ENCODE data around the gene KRT79.

- TF ChIP-seq EP300 (IDR thresholded peaks at IDR 0.05; ENCODE audit: low read depth) (no peak), CTCF (IDR thresholded peaks at IDR 0.05) (no peak), POLR2A (IDR thresholded peaks at IDR 0.05) (no peak)
Observed at GRCh38 chr12:52825961-52826360, 8.2 kb downstream of the KRT79 start.
